ENCODE data around the gene FSD1L. TPM values are rescaled to one million over a fixed set of nuclear protein-coding genes. Genes with fewer than 3 reads are reported as not detected.
A peak's percentile ranks its signal among the peaks of the same experiment; 100 is the strongest.

FSD1L gene
- total and polyA plus RNA-seq, 2 donors (not counting 1 experiment from before 2014, with no cell fraction given): 0.70 to 15.2 TPM

DNA sequence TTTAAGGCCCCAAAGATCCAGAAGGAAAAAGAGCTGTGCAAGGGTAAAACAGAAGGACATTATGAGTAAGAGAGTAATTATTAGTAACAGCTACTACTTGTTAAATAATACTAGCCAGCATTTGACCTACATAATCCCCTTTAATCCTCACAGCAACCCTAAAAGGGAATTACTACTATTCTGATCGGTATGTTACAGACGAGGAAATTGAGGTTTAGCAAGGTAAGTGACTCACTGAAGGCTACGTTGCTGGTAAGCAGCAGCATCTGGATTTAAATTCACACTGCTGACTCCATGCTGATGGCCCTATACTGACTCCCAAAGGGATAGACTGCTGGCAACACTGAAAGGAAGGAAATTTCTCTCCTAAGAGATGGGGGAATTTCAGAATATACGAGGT is 3.7 kb upstream of the FSD1L start:
- Histone ChIP-seq H4K20me1 (ENCODE audit: control insufficient read depth, insufficient read depth, low read length, poor library complexity, severe bottlenecking) (no peaks in the 10 kb centered on the region), H3K4me1 (ENCODE audit: control insufficient read depth in 2 of 2, insufficient read depth in 2 of 2, low read length in 2 of 2) (peaks cover 9 to 11% of the 10 kb centered on the region in 2 donors), H3K79me2 (ENCODE audit: control insufficient read depth, insufficient read depth, low read length) (no peaks in the 10 kb centered on the region), H3K27ac (ENCODE audit: low read length in 2 of 2) (no peak overlapping the region), H3K36me3 (replicated peaks in 1 of 2; ENCODE audit: control extremely low read depth in 1 of 2, control insufficient read depth in 1 of 2, extremely low read depth in 1 of 2, insufficient read depth in 2 of 2, low read length in 1 of 2) (no peaks in the 10 kb centered on the region), H3K9me3 (ENCODE audit: control extremely low read depth in 1 of 3, control insufficient read depth in 2 of 3, insufficient read depth in 1 of 3, low read length in 2 of 3) (no peaks in the 10 kb centered on the region), H3K27me3 (replicated peaks in 1 of 4; ENCODE audit: control extremely low read depth in 1 of 4, control insufficient read depth in 3 of 4, insufficient read depth in 4 of 4, low read length in 3 of 4) (no peaks in the 10 kb centered on the region), H3K9ac (ENCODE audit: low read length) (no peak overlapping the region), H3K4me3 (ENCODE audit: control extremely low read depth in 1 of 5, extremely low read depth in 1 of 5, insufficient read depth in 1 of 5, low read depth in 2 of 5, low read length in 4 of 5) (no peak overlapping the region), H2AFZ (ENCODE audit: insufficient read depth, low read depth, low read length, poor library complexity, severe bottlenecking) (peak overlapping the region; percentile 19), H3K4me2 (replicated peaks; ENCODE audit: low read depth, low read length, poor library complexity, severe bottlenecking) (no peak overlapping the region)
- H3K9me3 Mint-ChIP-seq (ENCODE audit: insufficient read depth): no peaks in the 10 kb centered on the region
- TF ChIP-seq, protein P1, sequence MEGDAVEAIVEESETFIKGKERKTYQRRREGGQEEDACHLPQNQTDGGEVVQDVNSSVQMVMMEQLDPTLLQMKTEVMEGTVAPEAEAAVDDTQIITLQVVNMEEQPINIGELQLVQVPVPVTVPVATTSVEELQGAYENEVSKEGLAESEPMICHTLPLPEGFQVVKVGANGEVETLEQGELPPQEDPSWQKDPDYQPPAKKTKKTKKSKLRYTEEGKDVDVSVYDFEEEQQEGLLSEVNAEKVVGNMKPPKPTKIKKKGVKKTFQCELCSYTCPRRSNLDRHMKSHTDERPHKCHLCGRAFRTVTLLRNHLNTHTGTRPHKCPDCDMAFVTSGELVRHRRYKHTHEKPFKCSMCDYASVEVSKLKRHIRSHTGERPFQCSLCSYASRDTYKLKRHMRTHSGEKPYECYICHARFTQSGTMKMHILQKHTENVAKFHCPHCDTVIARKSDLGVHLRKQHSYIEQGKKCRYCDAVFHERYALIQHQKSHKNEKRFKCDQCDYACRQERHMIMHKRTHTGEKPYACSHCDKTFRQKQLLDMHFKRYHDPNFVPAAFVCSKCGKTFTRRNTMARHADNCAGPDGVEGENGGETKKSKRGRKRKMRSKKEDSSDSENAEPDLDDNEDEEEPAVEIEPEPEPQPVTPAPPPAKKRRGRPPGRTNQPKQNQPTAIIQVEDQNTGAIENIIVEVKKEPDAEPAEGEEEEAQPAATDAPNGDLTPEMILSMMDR (IDR thresholded peaks at IDR 0.05): no peak
- no peak for TF ChIP-seq EZH2 (IDR thresholded peaks at IDR 0.05; ENCODE audit: borderline replicate concordance, insufficient read depth, low read depth, low read length, poor library complexity, severe bottlenecking)
- ChIA-PET CTCF (no interaction called here), POLR2A (no interaction called here)
- H3K4me1 Mint-ChIP-seq: peaks cover 14% of the 10 kb centered on the region
- intact Hi-C loops (cut with micrococcal nuclease): loop anchor here (10.0 kb wide), 1 partner anchor 699 kb away; the partner anchor contains the start of gene NIPSNAP3A
- H3K27ac Mint-ChIP-seq: no peak overlapping the region
- H3K27me3 Mint-ChIP-seq: no peaks in the 10 kb centered on the region
- no peak for ATAC-seq (ENCODE audit: low read depth)
- no CpG with 5 or more reads among the region's 4 CpGs for WGBS (ENCODE audit: insufficient coverage)
- H3K4me3 Mint-ChIP-seq: no peak overlapping the region
- no peak for DNase-seq

DNA sequence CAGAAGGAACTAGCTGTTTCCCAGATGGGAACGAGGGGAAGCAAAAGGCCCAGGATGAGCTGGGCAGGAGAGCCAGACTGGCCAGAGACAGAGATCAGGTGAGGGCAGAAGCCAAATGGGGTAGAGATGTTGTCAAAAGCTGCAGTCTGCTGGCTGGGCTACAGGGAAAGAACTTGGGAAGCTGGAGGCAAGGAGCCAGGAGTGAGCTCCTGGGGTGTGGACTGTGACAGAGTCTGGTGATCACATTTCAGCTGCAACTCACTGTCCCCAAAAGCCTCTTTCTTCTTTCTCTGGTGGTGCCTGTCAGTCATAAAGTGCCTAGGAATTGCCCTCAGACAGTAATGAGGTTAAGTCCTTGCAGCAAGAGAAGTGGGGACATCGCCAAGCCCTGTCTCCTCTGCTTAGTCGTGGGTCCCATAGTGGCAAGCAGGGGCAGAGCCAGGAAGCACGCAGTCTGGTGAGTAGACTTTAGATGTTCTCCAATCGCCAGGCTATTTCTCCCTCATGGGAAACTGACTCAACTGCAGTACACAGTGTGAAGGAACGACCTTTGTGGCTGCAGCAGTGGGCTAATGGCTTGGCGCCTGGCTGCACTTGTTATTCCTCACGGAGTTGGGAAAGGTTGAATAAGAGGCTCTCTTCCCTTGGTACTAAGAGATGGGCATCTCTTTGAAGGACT is 2.5 kb upstream of the FSD1L start:
- peaks cover 17% of the 10 kb centered on the region for H3K4me1 Mint-ChIP-seq
- no peak for ATAC-seq (ENCODE audit: low read depth)
- CTCF ChIA-PET: interaction anchor here (0.8 kb wide), 2 partner anchors 11 to 582 kb away, joined by 3 read pairs; no protein-coding TSS in a partner anchor
- 86% methylated on average over 7 of the region's 8 CpGs for WGBS (ENCODE audit: insufficient coverage)
- H3K4me3 Mint-ChIP-seq: no peak overlapping the region
- H2AFZ ChIP-seq (ENCODE audit: insufficient read depth, low read depth, low read length, poor library complexity, severe bottlenecking): no peak overlapping the region
- H3K27me3 Mint-ChIP-seq: no peaks in the 10 kb centered on the region
- POLR2A ChIA-PET: no interaction called here
- peaks cover 9 to 11% of the 10 kb centered on the region in 2 donors for H3K4me1 ChIP-seq (ENCODE audit: control insufficient read depth in 2 of 2, insufficient read depth in 2 of 2, low read length in 2 of 2)
- intact Hi-C loops (cut with micrococcal nuclease): loop anchor here (5.0 to 10.0 kb wide), 2 partner anchors 112 to 701 kb away; partner anchors contain the start of genes FKTN and NIPSNAP3A
- no peaks in the 10 kb centered on the region for H4K20me1 ChIP-seq (ENCODE audit: control insufficient read depth, insufficient read depth, low read length, poor library complexity, severe bottlenecking)
- no peak overlapping the region for H3K9ac ChIP-seq (ENCODE audit: low read length)
- no peaks in the 10 kb centered on the region for H3K9me3 Mint-ChIP-seq (ENCODE audit: insufficient read depth)
- H3K9me3 ChIP-seq (ENCODE audit: control extremely low read depth in 1 of 3, control insufficient read depth in 2 of 3, insufficient read depth in 1 of 3, low read length in 2 of 3): no peaks in the 10 kb centered on the region
- no peak overlapping the region for H3K4me3 ChIP-seq (ENCODE audit: control extremely low read depth in 1 of 5, extremely low read depth in 1 of 5, insufficient read depth in 1 of 5, low read depth in 2 of 5, low read length in 4 of 5)
- H3K79me2 ChIP-seq (ENCODE audit: control insufficient read depth, insufficient read depth, low read length): no peaks in the 10 kb centered on the region
- no peaks in the 10 kb centered on the region for H3K27me3 ChIP-seq (replicated peaks in 1 of 4; ENCODE audit: control extremely low read depth in 1 of 4, control insufficient read depth in 3 of 4, insufficient read depth in 4 of 4, low read length in 3 of 4)
- H3K27ac Mint-ChIP-seq: no peak overlapping the region
- DNase-seq: no peak
- no peak overlapping the region for H3K27ac ChIP-seq (ENCODE audit: low read length in 2 of 2)
- no peaks in the 10 kb centered on the region for H3K36me3 ChIP-seq (replicated peaks in 1 of 2; ENCODE audit: control extremely low read depth in 1 of 2, control insufficient read depth in 1 of 2, extremely low read depth in 1 of 2, insufficient read depth in 2 of 2, low read length in 1 of 2)
- H3K4me2 ChIP-seq (replicated peaks; ENCODE audit: low read depth, low read length, poor library complexity, severe bottlenecking): no peak overlapping the region
- no peak for TF ChIP-seq EZH2 (IDR thresholded peaks at IDR 0.05; ENCODE audit: borderline replicate concordance, insufficient read depth, low read depth, low read length, poor library complexity, severe bottlenecking)
- TF ChIP-seq, protein P1 (IDR thresholded peaks at IDR 0.05): no peak
